Omental fat pad (tissue), 4 donors: Measurements from ENCODE around the gene DFFB. TPM values are rescaled to one million over a fixed set of nuclear protein-coding genes. Genes with fewer than 3 reads are reported as not detected.

Experiments used
- ATAC-seq: fragments of 150-250 bp; one replicate; pipeline ENCODE4 v1.9.1; 2016; ENCODE audit warnings: mild to moderate bottlenecking, moderate library complexity; ENCODE audit not compliant: low FRiP score
- DNase-seq: peaks from one replicate; pipeline ENCODE4 v3.0.0-alpha.2; 2019; ENCODE audit warnings: low spot score
- total RNA-seq, 4 donors: library from RNA; depleted of rRNA; stranded (reverse); fragments of >200 nt; gene quantifications; one replicate each; pipeline ENCODE4 v1.1.0, GENCODE V29; 2016
- TF ChIP-seq, protein P1 (sequence below), 3 donors: fragments of 450-650 bp; IDR thresholded peaks; one replicate each; pipeline ENCODE4 v1.5.1; 2016 to 2017; ENCODE audit warnings: antibody characterized with exemption in 3 of 3, mild to moderate bottlenecking in 3 of 3, moderate library complexity in 2 of 3

Gene DFFB
- total RNA-seq, 4 donors from 2014 or later, result 4.6 to 16.2 (median 6.9) TPM

- TF ChIP-seq, protein P1, sequence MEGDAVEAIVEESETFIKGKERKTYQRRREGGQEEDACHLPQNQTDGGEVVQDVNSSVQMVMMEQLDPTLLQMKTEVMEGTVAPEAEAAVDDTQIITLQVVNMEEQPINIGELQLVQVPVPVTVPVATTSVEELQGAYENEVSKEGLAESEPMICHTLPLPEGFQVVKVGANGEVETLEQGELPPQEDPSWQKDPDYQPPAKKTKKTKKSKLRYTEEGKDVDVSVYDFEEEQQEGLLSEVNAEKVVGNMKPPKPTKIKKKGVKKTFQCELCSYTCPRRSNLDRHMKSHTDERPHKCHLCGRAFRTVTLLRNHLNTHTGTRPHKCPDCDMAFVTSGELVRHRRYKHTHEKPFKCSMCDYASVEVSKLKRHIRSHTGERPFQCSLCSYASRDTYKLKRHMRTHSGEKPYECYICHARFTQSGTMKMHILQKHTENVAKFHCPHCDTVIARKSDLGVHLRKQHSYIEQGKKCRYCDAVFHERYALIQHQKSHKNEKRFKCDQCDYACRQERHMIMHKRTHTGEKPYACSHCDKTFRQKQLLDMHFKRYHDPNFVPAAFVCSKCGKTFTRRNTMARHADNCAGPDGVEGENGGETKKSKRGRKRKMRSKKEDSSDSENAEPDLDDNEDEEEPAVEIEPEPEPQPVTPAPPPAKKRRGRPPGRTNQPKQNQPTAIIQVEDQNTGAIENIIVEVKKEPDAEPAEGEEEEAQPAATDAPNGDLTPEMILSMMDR (IDR thresholded peaks at IDR 0.05), result no peak
- DNase-seq, result no peak
These were observed 4.4 kb upstream of the DFFB start for GRCh38 chr1:3852711-3853485.

DNA sequence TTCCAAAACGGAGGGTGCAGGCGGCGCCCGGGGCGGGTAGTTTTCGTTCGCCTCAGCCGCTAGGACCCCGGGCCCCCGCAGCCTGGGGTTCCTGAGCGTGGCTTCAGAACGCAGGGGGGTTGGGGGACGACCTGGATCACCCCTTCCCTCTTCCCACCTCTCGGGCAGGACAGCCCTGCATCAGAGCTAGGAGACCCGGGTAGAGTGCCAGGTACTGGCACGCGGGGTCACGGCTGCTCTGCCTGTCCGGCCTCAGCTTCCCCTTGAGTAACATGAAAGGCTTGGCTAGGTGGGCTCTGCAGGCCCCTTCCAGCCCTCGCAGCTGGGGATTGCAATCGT lies 484 bp downstream of the DFFB start:
- TF ChIP-seq, protein P1 (IDR thresholded peaks at IDR 0.05), result no peak
- no peak for DNase-seq
- no peak for ATAC-seq

More at GRCh38 chr1:3852711-3853485, 4.4 kb upstream of the DFFB start:
- ATAC-seq, result no peak

- no peak for DNase-seq
These were observed 1.1 kb downstream of the DFFB start for GRCh38 chr1:3858231-3858981.

GRCh38 chr1:3863231-3863935 lies 6.1 kb downstream of the DFFB start:
- no peak for DNase-seq
- TF ChIP-seq, protein P1 (IDR thresholded peaks at IDR 0.05), result no peak
- no peak for ATAC-seq

More at GRCh38 chr1:3858231-3858981, 1.1 kb downstream of the DFFB start:
- ATAC-seq, result no peak
- TF ChIP-seq, protein P1 (IDR thresholded peaks at IDR 0.05), result no peak

GRCh38 chr1:3864884-3865283 lies 7.6 kb downstream of the DFFB start:
- no peak for DNase-seq
- no peak for ATAC-seq
- TF ChIP-seq, protein P1 (IDR thresholded peaks at IDR 0.05), result no peak

GRCh38 chr1:3865606-3866160 lies 8.4 kb downstream of the DFFB start:
- DNase-seq (no peak), ATAC-seq (no peak)
- TF ChIP-seq, protein P1 (IDR thresholded peaks at IDR 0.05), result no peak
